SK-N-SH treated with all-trans-retinoic acid at 6 μM for 48 hours (cell line): ENCODE measurements around the gene SARDH.

Experiments used
- ATAC-seq: fragments of 200-7000 bp; cut with Tn5 transposase; 3 replicates; pipeline ENCODE4 v1.9.1; 2020; ENCODE audit warnings: mild to moderate bottlenecking, moderate library complexity
- ARNTL ChIP-seq: fragments of 450-650 bp; formaldehyde crosslinking; IDR thresholded peaks from 2 replicates; pipeline ENCODE4 v1.5.0; 2020; ENCODE audit warnings: low read depth, mild to moderate bottlenecking, moderate library complexity, borderline replicate concordance
- BACH2 ChIP-seq: fragments of 250-450 bp; sonication (Bioruptor Pico); IDR thresholded peaks from 2 replicates; pipeline ENCODE4 v1.9.0; 2021; ENCODE audit warnings: mild to moderate bottlenecking, borderline replicate concordance
- CREB5 ChIP-seq: fragments of 250-450 bp; sonication (Bioruptor Pico); IDR thresholded peaks from 2 replicates; pipeline ENCODE4 v1.5.1; 2020; ENCODE audit warnings: low read depth, mild to moderate bottlenecking, moderate library complexity
- CSDC2 ChIP-seq: fragments of 250-450 bp; sonication (Bioruptor Pico); IDR thresholded peaks from 2 replicates; pipeline ENCODE4 v1.5.0; 2020; ENCODE audit warnings: mild to moderate bottlenecking, moderate library complexity
- CSRNP3 ChIP-seq: fragments of 250-450 bp; sonication (Bioruptor Pico); IDR thresholded peaks from 2 replicates; pipeline ENCODE4 v1.5.1; 2021; ENCODE audit warnings: mild to moderate bottlenecking, moderate library complexity
- ESRRG ChIP-seq: fragments of 250-450 bp; sonication (Bioruptor Pico); IDR thresholded peaks from 2 replicates; pipeline ENCODE4 v1.6.1; 2021; ENCODE audit warnings: mild to moderate bottlenecking
- GLIS3 ChIP-seq: fragments of 250-450 bp; sonication (Bioruptor Pico); IDR thresholded peaks from 2 replicates; pipeline ENCODE4 v1.5.0; 2020; ENCODE audit warnings: mild to moderate bottlenecking, moderate library complexity
- ISL1 ChIP-seq: fragments of 250-450 bp; sonication (Bioruptor Pico); IDR thresholded peaks from 2 replicates; pipeline ENCODE4 v2.1.2; 2022; ENCODE audit warnings: mild to moderate bottlenecking, moderate library complexity
- OSR1 ChIP-seq: fragments of 250-450 bp; sonication (Bioruptor Pico); IDR thresholded peaks from 2 replicates; pipeline ENCODE4 v1.8.0; 2022; ENCODE audit warnings: moderate library complexity, mild to moderate bottlenecking, inconsistent platforms
- POU6F1 ChIP-seq: fragments of 250-450 bp; sonication (Bioruptor Pico); IDR thresholded peaks from 2 replicates; pipeline ENCODE4 v1.8.0; 2021; ENCODE audit warnings: low read depth, mild to moderate bottlenecking, moderate library complexity, borderline replicate concordance
- PPARA ChIP-seq: fragments of 250-450 bp; sonication (Bioruptor Pico); IDR thresholded peaks from 2 replicates; pipeline ENCODE4 v1.5.0; 2020; ENCODE audit warnings: mild to moderate bottlenecking, borderline replicate concordance
- RARB ChIP-seq: fragments of 250-450 bp; sonication (Bioruptor Pico); IDR thresholded peaks from 2 replicates; pipeline ENCODE4 v1.8.0; 2021; ENCODE audit warnings: mild to moderate bottlenecking, moderate library complexity
- SNAI2 ChIP-seq: fragments of 250-450 bp; sonication (Bioruptor Pico); IDR thresholded peaks from 2 replicates; pipeline ENCODE4 v1.5.0; 2020; ENCODE audit warnings: mild to moderate bottlenecking, moderate library complexity
- TCF4 ChIP-seq: fragments of 250-450 bp; sonication (Bioruptor Pico); IDR thresholded peaks from 2 replicates; pipeline ENCODE4 v1.8.0; 2021; ENCODE audit warnings: mild to moderate bottlenecking, moderate library complexity, borderline replicate concordance
- TOX ChIP-seq: fragments of 250-450 bp; sonication (Bioruptor Pico); IDR thresholded peaks from 2 replicates; pipeline ENCODE4 v1.8.0; 2021; ENCODE audit warnings: mild to moderate bottlenecking, moderate library complexity, borderline replicate concordance
- TSHZ2 ChIP-seq: fragments of 250-450 bp; sonication (Bioruptor Pico); IDR thresholded peaks from 2 replicates; pipeline ENCODE4 v1.5.0; 2020; ENCODE audit warnings: mild to moderate bottlenecking, moderate library complexity
- ZC3H10 ChIP-seq: fragments of 250-450 bp; sonication (Bioruptor Pico); IDR thresholded peaks from 2 replicates; pipeline ENCODE4 v1.5.1; 2021; ENCODE audit warnings: mild to moderate bottlenecking, moderate library complexity
- ZFP3 ChIP-seq: fragments of 250-450 bp; sonication (Bioruptor Pico); IDR thresholded peaks from 2 replicates; pipeline ENCODE4 v1.5.0; 2020; ENCODE audit warnings: mild to moderate bottlenecking, moderate library complexity
- ZFP30 ChIP-seq: fragments of 450-650 bp; formaldehyde crosslinking; IDR thresholded peaks from 2 replicates; pipeline ENCODE4 v1.5.0; 2022; ENCODE audit warnings: mild to moderate bottlenecking, moderate library complexity
- ZNF565 ChIP-seq: fragments of 450-650 bp; formaldehyde crosslinking; conservative IDR thresholded peaks from 2 replicates; pipeline ENCODE4 v1.5.0; 2020; ENCODE audit warnings: low read depth, mild to moderate bottlenecking, moderate library complexity
- ZNF70 ChIP-seq: fragments of 450-650 bp; formaldehyde crosslinking; IDR thresholded peaks from 2 replicates; pipeline ENCODE4 v1.5.0; 2020; ENCODE audit warnings: mild to moderate bottlenecking, moderate library complexity
- ZNF8 ChIP-seq: fragments of 450-650 bp; formaldehyde crosslinking; IDR thresholded peaks from 2 replicates; pipeline ENCODE4 v1.5.0; 2020; ENCODE audit warnings: mild to moderate bottlenecking, moderate library complexity
- TF ChIP-seq, protein P1 (sequence below): fragments of 250-450 bp; sonication (Bioruptor Pico); IDR thresholded peaks from 2 replicates; pipeline ENCODE4 v1.8.0; 2020; ENCODE audit warnings: mild to moderate bottlenecking, moderate library complexity, borderline replicate concordance

The SARDH gene

GRCh38 chr9:133635533-133636531, 102.3 kb downstream of the SARDH start, which contains the start of gene DBH:
DBH (plus strand) TSS chr9:133636363; CDS start chr9:133636372, 9 bp downstream.
- peak; percentile 50; the same call in 2 of the 3 replicates for ATAC-seq
- TF ChIP-seq OSR1 (CRISPR knock-in tag) (no peak), ZFP30 (CRISPR knock-in tag) (0 out of 2 replicates have a peak, but pooled peaks have one; percentile 33), BACH2 (CRISPR knock-in tag) (no peak), CSDC2 (no peak), ZC3H10 (CRISPR knock-in tag) (no peak), RARB (CRISPR knock-in tag) (no peak), CREB5 (no peak), TCF4 (peak; percentile 95), ZNF565 (CRISPR knock-in tag) (no peak), SNAI2 (CRISPR knock-in tag) (no peak), TSHZ2 (CRISPR knock-in tag) (peak; percentile 98), PPARA (CRISPR knock-in tag) (no peak), ARNTL (no peak), ZNF70 (CRISPR knock-in tag) (0 out of 2 replicates have a peak, but pooled peaks have one; percentile 17), GLIS3 (no peak), POU6F1 (CRISPR knock-in tag) (no peak)

DNA sequence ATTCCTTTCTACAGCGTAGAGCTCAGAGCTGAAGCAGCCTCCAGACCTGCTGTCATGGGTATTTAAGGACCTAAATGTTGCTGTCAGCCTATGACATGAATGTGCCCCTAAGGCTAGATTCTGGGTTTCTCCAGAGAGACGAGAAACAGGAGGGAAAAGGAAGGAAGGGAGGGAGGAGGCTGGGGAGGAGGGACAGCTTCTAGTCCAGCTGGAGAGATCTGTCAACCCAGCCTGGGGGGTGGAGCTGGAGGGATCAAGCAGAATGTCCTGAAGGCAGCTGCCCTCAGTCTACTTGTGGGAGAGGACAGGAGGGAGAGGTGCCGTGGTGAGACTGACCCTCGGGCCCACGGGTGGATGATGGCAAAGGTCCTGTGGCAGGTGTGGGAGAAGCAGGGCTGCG, 103.1 kb downstream of the SARDH start:
- TF ChIP-seq BACH2 (CRISPR knock-in tag) (no peak), PPARA (CRISPR knock-in tag) (no peak), ISL1 (CRISPR knock-in tag) (no peak), ZNF70 (CRISPR knock-in tag) (no peak), GLIS3 (no peak), CSDC2 (no peak), CREB5 (no peak), ESRRG (CRISPR knock-in tag) (no peak), TSHZ2 (CRISPR knock-in tag) (no peak), ZFP30 (CRISPR knock-in tag) (no peak), ZFP3 (no peak), ZNF8 (CRISPR knock-in tag) (no peak), ZC3H10 (CRISPR knock-in tag) (no peak), RARB (CRISPR knock-in tag) (no peak), CSRNP3 (CRISPR knock-in tag) (no peak), TOX (CRISPR knock-in tag) (no peak), OSR1 (CRISPR knock-in tag) (no peak)
- TF ChIP-seq, protein P1, sequence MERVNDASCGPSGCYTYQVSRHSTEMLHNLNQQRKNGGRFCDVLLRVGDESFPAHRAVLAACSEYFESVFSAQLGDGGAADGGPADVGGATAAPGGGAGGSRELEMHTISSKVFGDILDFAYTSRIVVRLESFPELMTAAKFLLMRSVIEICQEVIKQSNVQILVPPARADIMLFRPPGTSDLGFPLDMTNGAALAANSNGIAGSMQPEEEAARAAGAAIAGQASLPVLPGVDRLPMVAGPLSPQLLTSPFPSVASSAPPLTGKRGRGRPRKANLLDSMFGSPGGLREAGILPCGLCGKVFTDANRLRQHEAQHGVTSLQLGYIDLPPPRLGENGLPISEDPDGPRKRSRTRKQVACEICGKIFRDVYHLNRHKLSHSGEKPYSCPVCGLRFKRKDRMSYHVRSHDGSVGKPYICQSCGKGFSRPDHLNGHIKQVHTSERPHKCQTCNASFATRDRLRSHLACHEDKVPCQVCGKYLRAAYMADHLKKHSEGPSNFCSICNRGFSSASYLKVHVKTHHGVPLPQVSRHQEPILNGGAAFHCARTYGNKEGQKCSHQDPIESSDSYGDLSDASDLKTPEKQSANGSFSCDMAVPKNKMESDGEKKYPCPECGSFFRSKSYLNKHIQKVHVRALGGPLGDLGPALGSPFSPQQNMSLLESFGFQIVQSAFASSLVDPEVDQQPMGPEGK (CRISPR knock-in tag): no peak
- ATAC-seq: no peak
